Measurements from ENCODE around the gene LDLRAD4.

Gene LDLRAD4

GRCh38 chr18:13527256-13527655 lies 308.7 kb downstream of the LDLRAD4 start:
- no peak for DNase-seq

- DNase-seq = no peak
Observed at GRCh38 chr18:13527730-13528129, 309.2 kb downstream of the LDLRAD4 start.

GRCh38 chr18:13528739-13529392 lies 310.3 kb downstream of the LDLRAD4 start:
- DNase-seq = no peak

- no peak for DNase-seq
Observed at GRCh38 chr18:13530033-13530878, 311.7 kb downstream of the LDLRAD4 start.

- DNase-seq = no peak
Observed at GRCh38 chr18:13530879-13531387, 312.4 kb downstream of the LDLRAD4 start.

GRCh38 chr18:13531681-13532325 lies 313.2 kb downstream of the LDLRAD4 start:
- no peak for DNase-seq

- DNase-seq = no peak
Observed at GRCh38 chr18:13532406-13533075, 314.0 kb downstream of the LDLRAD4 start.

- no peak for DNase-seq
Observed at GRCh38 chr18:13534631-13535030, 316.1 kb downstream of the LDLRAD4 start.

- no peak for DNase-seq
Observed at GRCh38 chr18:13536578-13536977, 318.0 kb downstream of the LDLRAD4 start.

GRCh38 chr18:13537022-13537780 lies 318.6 kb downstream of the LDLRAD4 start:
- DNase-seq = no peak

GRCh38 chr18:13538630-13539029 lies 320.1 kb downstream of the LDLRAD4 start:
- DNase-seq = no peak

- DNase-seq = peak; percentile 15
Observed at GRCh38 chr18:13539050-13539449, 320.5 kb downstream of the LDLRAD4 start.

- DNase-seq = no peak
Observed at GRCh38 chr18:13539843-13540476, 321.4 kb downstream of the LDLRAD4 start.

GRCh38 chr18:13540477-13541182 lies 322.1 kb downstream of the LDLRAD4 start:
- DNase-seq = no peak

GRCh38 chr18:13541621-13542519 lies 323.3 kb downstream of the LDLRAD4 start:
- DNase-seq = peak; percentile 7

GRCh38 chr18:13542520-13542847 lies 323.9 kb downstream of the LDLRAD4 start:
- no peak for DNase-seq

- DNase-seq = no peak
Observed at GRCh38 chr18:13543144-13543543, 324.6 kb downstream of the LDLRAD4 start.

GRCh38 chr18:13543811-13544732 lies 325.5 kb downstream of the LDLRAD4 start:
- DNase-seq = no peak

GRCh38 chr18:13544953-13545352 lies 326.4 kb downstream of the LDLRAD4 start:
- no peak for DNase-seq

Data from SHP77 treated with DMSO at 0.1 percent for 48 hours (cell line).